PFSK-1 (cell line): Measurements from ENCODE around the gene HIP1R.

Experiments
- FOXP2 ChIP-seq: optimal IDR thresholded peaks from 2 replicates; pipeline ENCODE3; 2011; ENCODE audit warnings: borderline replicate concordance, control low read depth, inconsistent platforms; ENCODE audit not compliant: insufficient read depth; ENCODE audit errors: extremely low read length, extremely low read depth
- POLR2AphosphoS5 ChIP-seq: IDR thresholded peaks from 2 replicates; pipeline ENCODE4 v1.6.1; 2012; ENCODE audit warnings: low read depth, mild to moderate bottlenecking, control low read depth, low read length, moderate library complexity
- REST ChIP-seq, 2 experiments: IDR thresholded peaks; 2 replicates each; pipeline versions ENCODE4 v1.6.1 to v1.8.0; 2011 to 2012; ENCODE audit warnings: low read depth in 2 of 2, low read length in 2 of 2, control low read depth in 1 of 2, inconsistent platforms in 1 of 2, mild to moderate bottlenecking in 1 of 2, moderate library complexity in 1 of 2; ENCODE audit not compliant: insufficient read depth in 1 of 2
- SIN3A ChIP-seq: IDR thresholded peaks from 2 replicates; pipeline ENCODE4 v1.6.1; 2012; ENCODE audit warnings: mild to moderate bottlenecking, low read length, moderate library complexity, borderline replicate concordance; ENCODE audit not compliant: insufficient read depth
- TAF1 ChIP-seq: IDR thresholded peaks from 2 replicates; pipeline ENCODE4 v1.6.1; 2012; ENCODE audit warnings: low read length, control low read depth, borderline replicate concordance; ENCODE audit not compliant: insufficient read depth

The HIP1R gene

GRCh38 chr12:122790393-122791075 lies 44.7 kb upstream of the HIP1R start:
- no peak for TF ChIP-seq POLR2AphosphoS5
- no peak for TF ChIP-seq SIN3A
- no peak for TF ChIP-seq REST (IDR thresholded peaks at IDR 0.05; ENCODE audit: insufficient read depth in 1 of 2, low read depth in 2 of 2, low read length in 2 of 2)
- no peak for TF ChIP-seq TAF1
- no peak for TF ChIP-seq FOXP2

- TF ChIP-seq POLR2AphosphoS5 = no peak
- TF ChIP-seq TAF1 = no peak
- TF ChIP-seq REST (IDR thresholded peaks at IDR 0.05; ENCODE audit: insufficient read depth in 1 of 2, low read depth in 2 of 2, low read length in 2 of 2) = no peak
- no peak for TF ChIP-seq SIN3A
- TF ChIP-seq FOXP2 = no peak
Measured at GRCh38 chr12:122793685-122794106, 41.6 kb upstream of the HIP1R start.

GRCh38 chr12:122795807-122796206 lies 39.5 kb upstream of the HIP1R start:
- TF ChIP-seq REST (IDR thresholded peaks at IDR 0.05; ENCODE audit: insufficient read depth in 1 of 2, low read depth in 2 of 2, low read length in 2 of 2) (no peak), TAF1 (no peak), FOXP2 (no peak), SIN3A (no peak), POLR2AphosphoS5 (no peak)

GRCh38 chr12:122799641-122800243 lies 35.5 kb upstream of the HIP1R start:
- TF ChIP-seq TAF1 (no peak), FOXP2 (no peak), REST (IDR thresholded peaks at IDR 0.05; ENCODE audit: insufficient read depth in 1 of 2, low read depth in 2 of 2, low read length in 2 of 2) (no peak), SIN3A (no peak), POLR2AphosphoS5 (no peak)
